ENCODE results near the gene GRWD1.

- TF ChIP-seq CTCF (conservative IDR thresholded peaks at IDR 0.05) (no peak), ZFX (IDR thresholded peaks at IDR 0.05) (no peak)
Observed at GRCh38 chr19:48478339-48479256, 32.8 kb downstream of the GRWD1 start.
